ENCODE measurements around the gene MRPL43.

DNA sequence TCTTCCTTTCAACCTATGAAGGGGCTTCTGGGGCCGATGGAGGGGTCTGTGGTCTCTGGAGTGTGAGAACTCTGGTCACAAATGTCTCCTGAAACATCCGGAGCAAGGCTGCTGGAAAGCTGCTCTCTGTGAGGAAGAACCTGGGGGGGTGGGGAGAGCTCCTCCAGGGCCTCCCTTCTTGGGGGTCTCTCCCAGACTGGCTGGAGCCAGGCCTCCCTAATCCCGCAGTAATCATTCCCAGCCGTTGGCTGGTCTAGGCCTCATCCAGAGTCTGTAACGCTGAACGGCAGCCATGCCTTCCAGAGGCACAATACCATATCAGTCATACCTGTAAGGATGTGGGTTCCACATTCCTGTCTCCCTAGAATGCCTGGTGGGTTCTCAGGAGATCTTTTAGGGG, 7.9 kb upstream of the MRPL43 start:
- TF ChIP-seq EZH2phosphoT487 (IDR thresholded peaks at IDR 0.05) (no peak), EZH2 (IDR thresholded peaks at IDR 0.05) (no peak)
- TF ChIP-seq, protein P1, sequence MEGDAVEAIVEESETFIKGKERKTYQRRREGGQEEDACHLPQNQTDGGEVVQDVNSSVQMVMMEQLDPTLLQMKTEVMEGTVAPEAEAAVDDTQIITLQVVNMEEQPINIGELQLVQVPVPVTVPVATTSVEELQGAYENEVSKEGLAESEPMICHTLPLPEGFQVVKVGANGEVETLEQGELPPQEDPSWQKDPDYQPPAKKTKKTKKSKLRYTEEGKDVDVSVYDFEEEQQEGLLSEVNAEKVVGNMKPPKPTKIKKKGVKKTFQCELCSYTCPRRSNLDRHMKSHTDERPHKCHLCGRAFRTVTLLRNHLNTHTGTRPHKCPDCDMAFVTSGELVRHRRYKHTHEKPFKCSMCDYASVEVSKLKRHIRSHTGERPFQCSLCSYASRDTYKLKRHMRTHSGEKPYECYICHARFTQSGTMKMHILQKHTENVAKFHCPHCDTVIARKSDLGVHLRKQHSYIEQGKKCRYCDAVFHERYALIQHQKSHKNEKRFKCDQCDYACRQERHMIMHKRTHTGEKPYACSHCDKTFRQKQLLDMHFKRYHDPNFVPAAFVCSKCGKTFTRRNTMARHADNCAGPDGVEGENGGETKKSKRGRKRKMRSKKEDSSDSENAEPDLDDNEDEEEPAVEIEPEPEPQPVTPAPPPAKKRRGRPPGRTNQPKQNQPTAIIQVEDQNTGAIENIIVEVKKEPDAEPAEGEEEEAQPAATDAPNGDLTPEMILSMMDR (IDR thresholded peaks at IDR 0.05), result no peak

All from neural progenitor cell (in vitro differentiated cells).